NCI-H1048 (cell line): ENCODE results near the gene PWWP2B.

Experiments used
- DNase-seq: peaks from one replicate; lab custom pipeline; 2025; lab: John Stamatoyannopoulos, UW

The PWWP2B gene

DNA sequence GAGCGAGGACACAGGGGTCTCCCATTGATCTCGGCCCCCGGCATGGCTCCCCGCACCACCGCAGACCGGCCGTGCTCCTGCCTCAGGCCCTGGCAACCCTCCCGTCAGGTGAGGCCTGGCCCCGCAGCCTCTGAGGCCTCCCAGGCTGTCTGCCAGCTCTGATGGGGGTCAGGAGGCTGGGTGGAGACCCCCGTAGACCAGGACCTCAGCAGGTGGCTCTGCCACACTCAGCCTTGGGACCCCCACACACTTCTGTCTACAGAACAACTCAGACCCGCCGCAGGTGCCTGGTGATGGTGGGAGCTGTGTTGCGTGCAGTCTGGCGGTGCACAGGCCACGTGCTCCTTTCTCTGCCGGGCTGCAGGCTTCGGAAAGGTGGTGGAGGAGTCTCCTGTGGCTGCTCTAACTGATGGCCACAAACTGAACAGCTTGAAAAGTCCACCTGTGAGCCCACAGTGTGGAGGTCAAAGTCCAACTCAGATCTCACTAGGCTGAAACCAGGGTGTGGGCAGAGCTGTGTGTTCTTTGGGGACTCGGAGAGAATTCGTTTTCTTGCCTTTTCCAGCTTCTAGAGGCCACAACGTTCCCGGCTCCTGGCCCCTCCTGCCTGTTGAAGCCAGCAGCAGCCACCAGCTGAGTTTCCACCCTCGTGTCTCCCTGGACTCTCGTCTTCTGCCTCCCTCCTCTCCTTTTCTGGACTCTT, 62.5 kb downstream of the PWWP2B start:
- no peak for DNase-seq

- no peak for DNase-seq
Observed at GRCh38 chr10:132460071-132460470, 63.1 kb downstream of the PWWP2B start.

GRCh38 chr10:132460691-132461090, 63.7 kb downstream of the PWWP2B start:
- no peak for DNase-seq

- no peak for DNase-seq
Observed at GRCh38 chr10:132461103-132461682, 64.2 kb downstream of the PWWP2B start.

DNA sequence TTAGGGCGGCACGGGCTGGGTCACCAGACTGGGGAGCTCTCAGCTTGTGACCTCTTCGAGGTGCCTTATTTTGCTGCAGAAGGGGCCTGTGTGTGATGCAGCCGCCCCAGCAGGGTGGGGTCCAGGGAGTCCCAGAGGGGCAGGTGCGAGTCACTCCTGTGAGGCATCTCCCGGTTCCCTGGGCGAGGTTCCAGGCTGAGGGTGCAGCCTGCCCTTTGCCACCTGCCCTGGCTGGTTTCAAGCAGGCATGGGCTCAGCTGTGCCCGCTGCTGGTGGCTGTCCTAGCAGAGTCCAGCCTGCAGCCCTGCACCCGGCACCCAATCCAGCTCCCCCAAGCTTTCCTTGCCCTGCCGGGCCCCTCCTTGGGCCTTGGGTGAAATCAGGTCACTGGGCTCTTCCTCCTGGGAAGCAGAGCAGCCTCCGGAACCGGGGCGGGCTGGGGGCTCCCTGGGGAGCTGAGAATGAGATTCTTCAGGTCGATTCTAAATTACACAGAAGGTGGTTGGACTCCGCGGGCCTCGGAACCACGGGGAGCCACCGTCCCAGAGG, 64.8 kb downstream of the PWWP2B start:
- no peak for DNase-seq

- no peak for DNase-seq
Observed at GRCh38 chr10:132462463-132463332, 65.7 kb downstream of the PWWP2B start.

- no peak for DNase-seq
Observed at GRCh38 chr10:132463333-132464255, 66.6 kb downstream of the PWWP2B start.

GRCh38 chr10:132464256-132465192, 67.5 kb downstream of the PWWP2B start:
- no peak for DNase-seq

DNA sequence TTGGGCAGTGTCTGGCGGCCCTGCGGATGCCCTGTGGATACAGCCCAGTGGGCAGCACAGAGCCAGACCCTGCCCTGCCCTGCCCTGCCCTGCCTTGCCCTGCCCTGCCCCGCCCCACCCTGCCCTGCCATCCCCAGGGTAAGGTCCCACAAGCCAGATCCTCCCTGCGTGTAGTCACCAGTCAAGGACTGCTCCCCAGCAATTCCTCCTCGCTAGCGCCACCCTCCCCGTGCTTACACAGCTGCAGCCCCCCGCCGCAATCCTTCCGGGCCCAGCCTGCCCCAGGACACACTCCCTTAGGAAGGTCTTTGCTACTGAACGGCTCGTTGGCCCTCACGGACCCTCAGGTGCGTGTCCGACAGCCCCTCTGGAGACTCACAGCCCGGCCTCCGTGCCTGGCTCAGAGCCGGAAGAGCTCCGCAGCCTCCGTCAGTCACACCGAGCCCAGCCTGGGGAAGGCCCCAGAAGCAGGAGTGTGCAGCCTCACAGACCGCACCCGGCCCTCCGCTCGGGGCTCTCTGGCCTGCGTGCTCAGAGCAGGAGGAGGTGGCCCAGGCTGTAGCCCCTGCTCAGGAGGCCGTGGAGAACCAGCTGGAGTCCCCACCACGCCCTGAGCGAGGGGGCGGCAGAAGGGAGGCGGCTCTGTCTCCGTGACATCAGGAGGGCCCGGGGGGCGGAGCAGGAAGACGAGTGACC, 68.3 kb downstream of the PWWP2B start:
- no peak for DNase-seq

DNA sequence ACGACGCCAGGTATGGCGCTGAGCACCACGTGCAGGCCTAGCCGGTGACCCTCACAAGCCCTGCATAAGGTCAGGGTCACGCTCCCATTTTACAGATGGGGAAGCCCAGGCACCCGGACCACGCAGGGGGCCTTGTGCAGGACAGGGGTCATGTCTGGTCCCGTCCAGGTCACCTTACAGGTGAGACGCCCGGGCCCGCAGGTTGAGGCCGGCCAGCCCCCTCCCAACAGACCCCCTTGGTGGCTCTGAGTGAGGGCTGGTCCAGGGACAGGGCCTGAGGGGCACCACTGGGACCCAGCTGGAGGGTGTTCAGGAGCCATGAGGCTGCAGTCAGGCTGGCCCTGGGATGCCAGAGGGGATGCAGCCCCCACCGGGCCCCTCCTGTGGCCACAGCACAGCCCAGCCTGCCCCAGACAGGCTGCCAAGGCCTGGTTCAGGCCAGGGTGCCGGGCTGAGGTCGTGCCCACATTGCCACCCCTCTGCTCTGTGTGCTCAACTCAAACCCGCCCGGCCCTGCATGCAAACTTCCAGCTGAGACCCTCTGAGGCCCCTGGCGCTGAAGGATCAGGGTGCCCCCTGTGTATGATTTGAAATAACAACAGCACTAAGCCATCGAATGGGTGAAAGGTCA, 69.0 kb downstream of the PWWP2B start:
- no peak for DNase-seq

- DNase-seq = no peak
Observed at GRCh38 chr10:132466520-132467463, 69.8 kb downstream of the PWWP2B start.
